Measurements from ENCODE around the gene SSH3. TPM values are rescaled to one million over a fixed set of nuclear protein-coding genes. Genes with fewer than 3 reads are reported as not detected.
A peak's percentile ranks its signal among the peaks of the same experiment; 100 is the strongest.

The SSH3 gene
- total RNA-seq, 6 experiments from 2014 or later, result 10.9 to 17.9 (median 14.5) TPM

DNA sequence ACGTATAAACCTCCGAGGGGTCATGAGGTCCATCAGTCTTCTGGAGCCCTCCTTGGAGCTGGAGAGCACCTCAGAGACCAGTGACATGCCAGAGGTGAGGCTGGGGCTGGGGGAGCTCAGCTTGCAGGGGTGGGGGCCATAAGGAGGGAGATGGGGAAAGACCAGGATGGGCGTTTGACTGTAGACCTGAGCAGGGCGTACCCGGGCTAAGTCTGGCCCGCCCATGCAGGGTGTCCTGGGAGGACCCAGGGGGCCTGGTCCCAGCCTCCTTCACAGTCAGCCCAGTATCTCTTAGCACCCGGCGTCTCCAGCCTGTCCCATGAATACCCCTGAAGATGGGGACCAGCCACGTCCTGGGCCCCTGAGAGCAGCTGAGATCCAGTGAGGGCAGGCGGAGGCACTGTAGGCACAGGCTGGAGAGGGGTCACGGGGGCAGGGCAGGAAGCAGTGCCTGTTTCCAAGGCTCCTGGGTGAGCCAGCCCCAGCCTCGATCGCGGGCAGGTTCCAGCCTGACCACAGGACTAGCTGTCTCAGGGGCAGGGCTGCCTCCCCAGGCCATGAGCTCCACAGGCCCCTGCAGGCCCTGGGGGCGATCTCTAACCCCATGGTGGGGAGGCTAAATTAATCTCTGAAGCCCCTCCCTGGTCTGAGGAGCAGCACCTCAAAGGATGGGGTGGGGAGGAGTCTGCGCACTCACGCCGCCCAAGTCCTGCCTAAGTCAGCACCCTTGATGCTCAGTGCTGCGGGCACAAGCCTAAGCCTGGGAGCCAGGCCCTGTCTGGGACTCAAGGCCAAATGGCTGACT, 7.1 kb downstream of the SSH3 start:
- Histone ChIP-seq H3K4me1 (no peaks in the 10 kb centered on the region), H3K4me3 (no peak overlapping the region), H3K9me3 (no peaks in the 10 kb centered on the region), H3K36me3 (peaks cover 0 to 19% (median 0%) of the 10 kb centered on the region in 4 donors), H3K27ac (no peak overlapping the region), H3K27me3 (no peaks in the 10 kb centered on the region)
- intact Hi-C loops (cut with DNase I), result loop anchor here in 1 of 2 donors (5.0 kb wide), 1 partner anchor 48 kb away; no protein-coding TSS in a partner anchor
- 100% methylated on average over 3 of the region's 19 CpGs for WGBS (ENCODE audit: insufficient coverage, low coverage, low lambda C conversion rate, missing lambda C conversion rate)
- ATAC-seq (peak in 1 of 4 donors; percentile 3), DNase-seq (no peak)
- TF ChIP-seq POLR2A (IDR thresholded peaks at IDR 0.05) (no peak), CTCF (IDR thresholded peaks at IDR 0.05) (no peak)

DNA sequence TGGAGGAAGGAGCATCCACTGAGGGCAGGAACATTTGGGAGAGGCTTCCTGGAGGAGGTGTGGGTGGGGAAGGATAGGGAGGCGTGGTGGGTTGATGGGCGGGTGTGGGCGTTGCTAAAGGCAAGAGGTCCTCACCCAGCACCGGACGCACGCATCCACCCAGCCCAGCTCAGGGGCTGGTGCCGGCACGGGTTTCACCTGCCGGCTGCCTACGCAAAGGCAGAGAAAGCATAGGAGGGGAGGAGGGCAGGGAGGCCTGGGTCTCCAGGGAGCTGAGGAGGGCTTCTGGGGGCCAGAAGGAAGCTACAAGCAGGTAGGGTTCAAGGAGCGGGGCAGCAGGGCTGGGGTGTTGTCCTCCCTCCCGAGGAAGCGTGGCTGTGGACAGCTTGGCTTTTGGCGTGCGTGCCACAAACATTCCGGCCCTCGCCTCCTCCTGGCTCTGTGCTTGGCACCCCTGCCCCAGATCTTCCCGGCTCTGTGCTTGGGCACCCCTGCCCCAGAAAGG, 7.8 kb downstream of the SSH3 start:
- intact Hi-C loops (cut with DNase I), result loop anchor here in 1 of 2 donors (5.0 kb wide), 1 partner anchor 49 kb away; no protein-coding TSS in a partner anchor

DNA sequence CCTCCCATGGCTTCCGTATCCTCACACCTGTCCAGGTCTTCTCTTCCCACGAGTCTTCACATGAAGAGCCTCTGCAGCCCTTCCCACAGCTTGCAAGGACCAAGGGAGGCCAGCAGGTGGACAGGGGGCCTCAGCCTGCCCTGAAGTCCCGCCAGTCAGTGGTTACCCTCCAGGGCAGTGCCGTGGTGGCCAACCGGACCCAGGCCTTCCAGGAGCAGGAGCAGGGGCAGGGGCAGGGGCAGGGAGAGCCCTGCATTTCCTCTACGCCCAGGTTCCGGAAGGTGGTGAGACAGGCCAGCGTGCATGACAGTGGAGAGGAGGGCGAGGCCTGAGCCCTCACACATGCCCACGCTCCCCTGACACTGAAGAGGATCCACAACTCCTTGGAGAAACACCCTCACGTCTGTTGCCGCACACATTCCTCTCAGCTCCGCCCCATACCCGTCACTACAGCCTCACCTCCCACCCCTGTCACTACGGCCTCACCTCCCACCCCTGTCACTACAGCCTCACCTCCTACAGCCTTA, 8.3 kb downstream of the SSH3 start:
- ATAC-seq (no peak), DNase-seq (peak in 1 of 3 donors; percentile 44)
- intact Hi-C loops (cut with DNase I), result loop anchor here in 1 of 2 donors (5.0 kb wide), 1 partner anchor 49 kb away; no protein-coding TSS in a partner anchor
- 90% methylated on average over 4 of the region's 15 CpGs for WGBS (ENCODE audit: insufficient coverage, low coverage, low lambda C conversion rate, missing lambda C conversion rate)
- H3K36me3 ChIP-seq, result peaks cover 0 to 19% (median 0%) of the 10 kb centered on the region in 4 donors
- TF ChIP-seq POLR2A (IDR thresholded peaks at IDR 0.05) (no peak), CTCF (IDR thresholded peaks at IDR 0.05) (no peak)
- H3K27me3 ChIP-seq, result no peaks in the 10 kb centered on the region
- no peak overlapping the region for H3K4me3 ChIP-seq
- no peaks in the 10 kb centered on the region for H3K4me1 ChIP-seq
- no peaks in the 10 kb centered on the region for H3K9me3 ChIP-seq
- H3K27ac ChIP-seq, result no peak overlapping the region

More for the DNA sequence above, 7.8 kb downstream of the SSH3 start:
- H3K9me3 ChIP-seq, result no peaks in the 10 kb centered on the region
- no peak for ATAC-seq
- DNase-seq, result no peak
- no peak overlapping the region for H3K4me3 ChIP-seq
- no peaks in the 10 kb centered on the region for H3K4me1 ChIP-seq
- H3K27me3 ChIP-seq, result no peaks in the 10 kb centered on the region
- TF ChIP-seq POLR2A (IDR thresholded peaks at IDR 0.05) (no peak), CTCF (IDR thresholded peaks at IDR 0.05) (no peak)
- H3K27ac ChIP-seq, result no peak overlapping the region
- 36% methylated on average over 2 of the region's 18 CpGs for WGBS (ENCODE audit: insufficient coverage, low coverage, low lambda C conversion rate, missing lambda C conversion rate)
- peaks cover 0 to 19% (median 0%) of the 10 kb centered on the region in 4 donors for H3K36me3 ChIP-seq

DNA sequence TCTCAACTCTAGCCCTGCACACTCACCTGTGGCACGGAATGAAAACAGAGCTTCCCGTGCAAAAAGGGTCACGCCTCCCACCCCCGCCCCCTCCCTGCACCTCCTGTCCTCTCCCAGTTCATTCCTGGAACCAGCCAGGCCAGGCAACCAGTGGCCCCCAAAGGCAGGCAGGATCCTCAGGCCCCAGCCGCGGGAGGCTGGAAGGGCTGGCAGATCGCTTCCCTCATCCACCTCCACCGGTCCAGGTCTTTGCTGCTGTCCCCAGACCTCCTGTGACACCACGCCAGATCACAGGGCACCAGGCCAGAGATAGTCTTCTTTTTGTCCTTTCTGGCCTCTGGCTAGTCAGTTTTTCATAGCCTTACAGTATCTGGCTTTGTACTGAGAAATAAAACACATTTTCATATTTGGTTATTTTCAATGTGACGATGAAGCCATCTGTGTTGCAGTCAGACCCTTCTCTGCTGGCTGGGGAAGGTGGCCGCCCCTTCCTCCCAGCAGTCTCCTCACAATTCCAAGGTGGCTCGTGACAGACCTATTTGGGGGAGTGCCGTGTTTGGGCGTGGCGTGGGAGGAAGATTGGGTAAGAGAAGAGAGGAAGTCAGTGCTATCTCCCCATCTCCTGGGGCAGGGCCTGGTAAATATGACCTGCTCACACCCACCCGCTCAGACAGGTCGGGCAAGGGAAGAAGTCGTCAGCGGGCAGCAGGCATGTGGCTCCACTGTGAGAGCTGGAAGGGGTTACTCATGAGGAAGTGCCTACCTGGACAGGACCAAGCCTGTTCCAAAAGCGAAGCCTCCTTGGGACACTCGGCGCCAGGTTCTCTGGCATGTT, 9.1 kb downstream of the SSH3 start:
- WGBS (ENCODE audit: insufficient coverage, low coverage, low lambda C conversion rate, missing lambda C conversion rate), result 48% methylated on average over 12 of the region's 22 CpGs
- H3K4me1 ChIP-seq, result no peaks in the 10 kb centered on the region
- peaks cover 0 to 19% (median 0%) of the 10 kb centered on the region in 4 donors for H3K36me3 ChIP-seq
- no peaks in the 10 kb centered on the region for H3K27me3 ChIP-seq
- H3K9me3 ChIP-seq, result no peaks in the 10 kb centered on the region
- ATAC-seq (peak in 1 of 4 donors; percentile 7), DNase-seq (peak in 1 of 3 donors; percentile 52)
- intact Hi-C loops (cut with DNase I), result loop anchor here in 1 of 2 donors (5.0 kb wide), 1 partner anchor 50 kb away; no protein-coding TSS in a partner anchor
- no peak overlapping the region for H3K27ac ChIP-seq
- H3K4me3 ChIP-seq, result no peak overlapping the region
- no peak for TF ChIP-seq POLR2A (IDR thresholded peaks at IDR 0.05)
- TF ChIP-seq CTCF (IDR thresholded peaks at IDR 0.05), result no peak
